OCI-LY7 (cell line): ENCODE data around the gene TRIM46.
A peak's percentile ranks its signal among the peaks of the same experiment; 100 is the strongest.

Source experiments
- EZH2phosphoT487 ChIP-seq: fragments of 200-600 bp; sonication (generic); IDR thresholded peaks from 2 replicates; pipeline ENCODE4 v1.6.1; 2018; ENCODE audit warnings: low read depth, borderline replicate concordance, mild to moderate bottlenecking, mixed run types, antibody characterized with exemption, low read length, moderate library complexity, mixed read lengths
- TF ChIP-seq, protein P1 (sequence below): fragments of 200-600 bp; sonication (generic); conservative IDR thresholded peaks from 2 replicates; pipeline ENCODE4 v1.5.1; 2014; ENCODE audit warnings: mild to moderate bottlenecking, antibody characterized with exemption, low read length, moderate library complexity, mixed read lengths

DNA sequence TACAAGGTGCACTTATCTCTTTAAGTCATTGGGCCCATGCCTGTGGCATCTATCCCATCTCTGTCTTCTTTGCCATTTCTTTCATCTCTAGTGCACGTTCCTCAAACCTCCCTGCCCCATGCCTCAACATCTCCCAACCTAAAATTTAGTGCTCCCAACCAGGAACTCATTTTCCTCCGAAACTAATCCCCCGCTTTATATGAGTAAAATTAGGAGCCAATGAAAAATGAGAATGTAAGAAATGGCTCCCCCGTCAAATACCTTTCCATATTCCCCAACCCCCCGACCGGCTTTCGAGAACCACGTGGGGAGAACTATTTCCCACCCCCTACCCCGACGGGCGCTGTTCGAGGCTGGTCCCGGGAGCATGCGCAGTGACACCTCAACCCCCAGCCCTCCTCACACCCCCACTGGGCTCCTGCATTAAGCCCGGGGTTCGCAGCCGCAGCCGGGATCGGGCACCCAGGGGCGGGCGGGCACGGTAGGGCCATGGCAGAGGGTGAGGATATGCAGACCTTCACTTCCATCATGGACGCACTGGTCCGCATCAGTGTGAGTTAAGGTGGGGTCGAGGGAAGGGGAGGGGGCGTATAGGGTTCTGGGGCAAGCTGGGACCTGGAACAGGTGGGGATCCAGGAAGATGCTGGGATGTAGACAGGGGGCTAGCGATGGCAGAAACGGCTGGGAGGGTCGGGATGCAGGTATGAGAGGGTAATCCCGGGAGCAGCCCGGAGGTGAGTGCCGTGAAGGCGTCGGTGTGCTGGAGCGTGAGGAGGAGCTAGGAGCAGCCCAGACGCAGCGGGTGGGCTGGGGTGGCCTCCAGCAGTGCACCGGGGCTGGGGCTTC, at the start of gene TRIM46:
- TF ChIP-seq, protein P1, sequence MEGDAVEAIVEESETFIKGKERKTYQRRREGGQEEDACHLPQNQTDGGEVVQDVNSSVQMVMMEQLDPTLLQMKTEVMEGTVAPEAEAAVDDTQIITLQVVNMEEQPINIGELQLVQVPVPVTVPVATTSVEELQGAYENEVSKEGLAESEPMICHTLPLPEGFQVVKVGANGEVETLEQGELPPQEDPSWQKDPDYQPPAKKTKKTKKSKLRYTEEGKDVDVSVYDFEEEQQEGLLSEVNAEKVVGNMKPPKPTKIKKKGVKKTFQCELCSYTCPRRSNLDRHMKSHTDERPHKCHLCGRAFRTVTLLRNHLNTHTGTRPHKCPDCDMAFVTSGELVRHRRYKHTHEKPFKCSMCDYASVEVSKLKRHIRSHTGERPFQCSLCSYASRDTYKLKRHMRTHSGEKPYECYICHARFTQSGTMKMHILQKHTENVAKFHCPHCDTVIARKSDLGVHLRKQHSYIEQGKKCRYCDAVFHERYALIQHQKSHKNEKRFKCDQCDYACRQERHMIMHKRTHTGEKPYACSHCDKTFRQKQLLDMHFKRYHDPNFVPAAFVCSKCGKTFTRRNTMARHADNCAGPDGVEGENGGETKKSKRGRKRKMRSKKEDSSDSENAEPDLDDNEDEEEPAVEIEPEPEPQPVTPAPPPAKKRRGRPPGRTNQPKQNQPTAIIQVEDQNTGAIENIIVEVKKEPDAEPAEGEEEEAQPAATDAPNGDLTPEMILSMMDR, result peak; percentile 62; the same call in 1 of the 2 replicates
- TF ChIP-seq EZH2phosphoT487, result no peak
